GM18499 (cell line): Measurements from ENCODE around the gene TFCP2L1.

Source experiments
- ATAC-seq: cut with Tn5 transposase; IDR thresholded peaks from one replicate; pipeline ENCODE4 v1.9.1; 2021; ENCODE audit warnings: moderate number of reproducible peaks; ENCODE audit not compliant: insufficient read depth, unreplicated experiment

TFCP2L1 gene

GRCh38 chr2:121185111-121185510, 99.9 kb downstream of the TFCP2L1 start:
- no peak for ATAC-seq

DNA sequence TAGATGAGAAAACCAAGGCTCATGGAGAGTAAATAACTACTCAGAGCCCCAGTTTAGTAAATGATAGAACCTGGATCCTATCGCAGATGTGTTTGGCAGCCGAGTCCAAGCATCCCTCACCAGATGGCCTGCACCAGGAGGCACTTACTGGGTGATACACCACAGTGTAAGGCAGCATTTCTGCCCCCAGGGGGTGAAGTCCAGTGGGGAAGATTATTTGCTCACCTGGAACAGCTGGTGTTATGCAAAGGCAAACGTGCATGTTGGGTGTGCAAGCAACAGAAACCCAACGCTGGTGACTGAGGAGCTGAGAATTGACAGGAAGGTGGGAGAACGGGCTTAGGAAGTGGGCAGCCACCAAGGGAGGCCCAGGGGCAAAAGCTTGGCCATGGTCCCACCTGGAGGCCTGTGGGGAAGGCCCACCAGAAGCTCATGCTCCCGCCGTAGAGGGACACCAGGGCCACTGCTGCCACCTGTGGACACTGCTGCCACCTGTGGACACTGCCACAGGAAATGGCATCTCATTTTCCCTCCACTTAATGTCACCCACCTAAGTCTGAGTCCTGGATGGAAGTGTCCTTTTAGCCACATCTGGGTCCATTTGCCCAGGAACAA, 100.6 kb downstream of the TFCP2L1 start:
- no peak for ATAC-seq

GRCh38 chr2:121182520-121182919, 102.5 kb downstream of the TFCP2L1 start:
- ATAC-seq, result no peak

GRCh38 chr2:121179467-121179866, 105.5 kb downstream of the TFCP2L1 start:
- ATAC-seq, result no peak

DNA sequence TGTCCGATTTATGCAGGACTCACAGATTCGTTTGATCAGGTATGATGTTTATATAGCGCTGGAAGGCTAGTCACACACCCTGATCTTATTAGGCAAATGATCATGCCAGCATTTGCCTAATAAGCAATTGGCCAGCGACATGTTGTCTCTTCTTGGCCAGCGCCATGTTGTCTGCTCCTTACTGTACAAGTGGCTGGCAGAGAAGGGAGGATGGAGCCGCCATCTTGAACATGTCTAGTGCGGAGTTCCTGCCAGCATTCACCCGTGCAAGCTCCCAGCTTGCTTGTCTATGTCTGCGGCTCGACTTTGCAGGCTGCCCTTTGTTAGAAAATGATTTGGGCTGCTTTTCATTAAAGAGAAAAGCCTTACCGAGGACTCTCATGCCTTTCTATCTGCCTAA, 106.3 kb downstream of the TFCP2L1 start:
- ATAC-seq, result no peak

DNA sequence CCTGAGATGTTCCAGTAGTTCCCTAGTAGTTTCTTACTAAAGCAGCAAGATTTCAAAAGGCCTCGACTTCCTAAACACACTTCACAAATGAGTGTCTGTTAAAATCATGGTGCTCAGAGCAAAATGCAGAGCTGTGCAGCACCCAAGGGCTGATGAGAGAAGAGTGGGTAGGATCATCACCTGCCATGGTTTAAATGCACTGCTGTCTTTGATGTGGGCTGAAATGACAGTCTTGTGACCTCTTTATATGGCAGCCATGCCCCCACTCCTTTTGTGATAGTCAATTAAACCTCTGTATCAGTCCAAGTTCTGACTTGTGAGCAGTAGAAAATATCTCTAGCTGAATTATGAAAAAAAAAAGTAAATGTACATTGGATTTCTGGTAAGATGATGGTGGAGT, 107.1 kb downstream of the TFCP2L1 start:
- no peak for ATAC-seq

DNA sequence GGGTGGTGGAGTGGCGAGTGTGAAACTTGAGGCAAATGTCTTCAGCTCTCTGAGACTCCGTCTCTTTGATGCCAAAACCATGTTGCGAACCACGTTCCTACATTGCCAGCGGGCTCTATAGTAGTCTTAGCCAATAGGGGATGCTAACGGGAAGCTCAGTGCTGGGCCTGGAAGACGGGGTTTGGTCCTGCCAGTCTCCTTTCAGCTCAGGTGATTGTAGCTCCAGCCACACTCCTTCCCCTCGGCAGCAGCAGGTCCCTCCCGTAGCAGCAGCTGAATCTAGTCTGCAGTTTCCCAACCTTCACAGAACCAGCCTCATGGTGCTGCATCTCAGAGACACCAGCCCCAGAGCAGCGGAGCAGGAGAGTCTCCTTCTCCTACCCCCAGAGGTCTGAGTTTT, 109.7 kb downstream of the TFCP2L1 start:
- ATAC-seq, result no peak

DNA sequence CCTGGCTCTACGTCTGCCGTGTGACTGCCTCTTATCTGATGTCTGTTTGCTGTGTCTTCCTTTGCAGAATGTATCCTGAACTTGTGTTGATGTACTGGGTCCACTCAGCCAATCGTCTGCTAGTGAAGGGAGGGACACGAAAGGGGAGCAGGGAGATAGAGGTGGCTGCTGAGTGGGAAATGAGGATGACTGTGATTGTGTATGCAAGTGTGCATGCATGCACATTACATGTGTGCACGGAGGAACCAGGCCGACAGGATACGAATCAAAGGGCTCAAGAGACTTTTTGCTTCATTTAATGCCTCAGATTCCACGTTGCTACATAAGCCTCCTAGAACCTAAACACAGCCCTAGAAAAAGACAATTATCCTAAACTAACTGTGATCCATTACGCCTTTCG, 111.2 kb downstream of the TFCP2L1 start:
- no peak for ATAC-seq

DNA sequence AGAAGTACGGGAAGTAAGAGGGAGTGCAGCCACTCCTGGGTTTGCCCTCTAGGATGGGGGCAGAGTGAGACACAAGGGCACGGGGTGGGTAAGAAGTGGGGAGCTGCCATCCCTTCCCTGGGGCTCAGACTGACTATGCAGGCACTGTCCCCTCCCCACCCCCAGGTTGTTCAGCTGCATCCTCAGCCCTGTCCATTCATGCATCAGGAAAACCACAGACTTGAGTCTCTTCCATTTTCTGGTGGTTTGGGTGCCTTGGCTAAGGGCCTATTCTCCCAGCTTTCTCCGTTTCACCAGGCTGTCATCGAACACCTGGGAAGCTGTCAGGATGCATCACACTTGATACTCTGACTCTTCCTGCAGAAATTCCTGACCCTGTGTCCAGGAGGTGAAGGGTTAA, 111.9 kb downstream of the TFCP2L1 start:
- no peak for ATAC-seq

- ATAC-seq, result no peak
These were observed 112.5 kb downstream of the TFCP2L1 start for GRCh38 chr2:121172456-121172855.

GRCh38 chr2:121171625-121172119, 113.3 kb downstream of the TFCP2L1 start:
- no peak for ATAC-seq

DNA sequence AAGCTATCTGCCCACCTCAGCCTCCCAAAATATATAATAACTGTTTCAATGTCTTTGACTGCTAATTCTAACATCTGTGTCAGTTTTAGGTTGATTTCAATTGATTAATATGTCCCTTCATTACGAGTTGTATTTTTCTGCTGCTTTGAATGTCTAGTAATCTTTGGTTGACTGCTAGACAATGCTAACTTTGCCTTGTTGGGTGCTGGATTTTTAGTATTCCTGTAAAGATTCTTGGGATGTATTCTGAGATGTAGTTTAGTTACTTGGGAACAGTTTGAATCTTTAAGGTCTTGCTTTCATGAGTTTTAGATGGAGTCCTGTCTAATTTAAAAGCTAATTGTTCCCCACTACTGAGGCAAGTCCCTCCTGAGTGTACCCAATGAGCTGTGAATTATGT, 114.4 kb downstream of the TFCP2L1 start:
- ATAC-seq, result no peak

DNA sequence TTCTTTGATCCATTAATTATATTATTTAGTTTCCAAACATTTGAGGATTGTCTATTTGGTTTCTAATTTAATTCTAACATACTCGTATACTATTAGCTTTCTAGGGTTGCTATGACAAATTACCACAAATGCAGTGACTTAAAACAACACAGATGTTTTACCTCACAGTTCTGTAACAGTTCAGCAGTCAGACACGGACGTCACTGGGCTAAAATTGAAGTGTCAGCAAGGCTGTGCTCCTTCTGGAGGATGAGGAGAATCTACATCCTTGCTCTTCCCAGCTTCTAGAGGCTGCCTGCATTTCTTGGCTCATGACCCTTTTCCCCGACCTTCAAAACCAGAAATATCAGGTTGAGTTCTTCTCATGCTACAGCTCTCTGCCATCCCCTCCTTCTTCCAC, 117.6 kb downstream of the TFCP2L1 start:
- no peak for ATAC-seq
